ENCODE results near the gene LAIR2. TPM values are rescaled to one million over a fixed set of nuclear protein-coding genes. Genes with fewer than 3 reads are reported as not detected.
"Not testable (repeated sequence)": the region's sequence is repeated elsewhere in the genome, so short reads cannot be mapped to it uniquely, and the experiment has no call there.

Gene LAIR2
- total RNA-seq, 1 donor: 2.8 TPM

- peaks cover 54% of the 10 kb centered on the region for H3K27me3 ChIP-seq (ENCODE audit: insufficient read depth, low read length)
- peaks cover 22% of the 10 kb centered on the region for H3K4me1 ChIP-seq (ENCODE audit: insufficient read depth, low read length)
These were observed 26.9 kb upstream of the LAIR2 start for GRCh38 chr19:54475706-54476105.

GRCh38 chr19:54477650-54478049 is 25.0 kb upstream of the LAIR2 start:
- no peaks in the 10 kb centered on the region for H3K9me3 ChIP-seq (ENCODE audit: low read depth, low read length)
- H3K27me3 ChIP-seq (ENCODE audit: insufficient read depth, low read length): peaks cover 49% of the 10 kb centered on the region
- no peak overlapping the region for H3K4me3 ChIP-seq (ENCODE audit: low read length)
- H3K4me1 ChIP-seq (ENCODE audit: insufficient read depth, low read length): peaks cover 26% of the 10 kb centered on the region

More at GRCh38 chr19:54475706-54476105, 26.9 kb upstream of the LAIR2 start:
- H3K9me3 ChIP-seq (ENCODE audit: low read depth, low read length): no peaks in the 10 kb centered on the region
- no peak overlapping the region for H3K4me3 ChIP-seq (ENCODE audit: low read length)

GRCh38 chr19:54478677-54479266 is 23.9 kb upstream of the LAIR2 start:
- Histone ChIP-seq H3K4me3 (ENCODE audit: low read length) (no peak overlapping the region), H3K9me3 (ENCODE audit: low read depth, low read length) (no peaks in the 10 kb centered on the region), H3K27me3 (ENCODE audit: insufficient read depth, low read length) (peaks cover 45% of the 10 kb centered on the region), H3K4me1 (ENCODE audit: insufficient read depth, low read length) (peaks cover 30% of the 10 kb centered on the region)

DNA sequence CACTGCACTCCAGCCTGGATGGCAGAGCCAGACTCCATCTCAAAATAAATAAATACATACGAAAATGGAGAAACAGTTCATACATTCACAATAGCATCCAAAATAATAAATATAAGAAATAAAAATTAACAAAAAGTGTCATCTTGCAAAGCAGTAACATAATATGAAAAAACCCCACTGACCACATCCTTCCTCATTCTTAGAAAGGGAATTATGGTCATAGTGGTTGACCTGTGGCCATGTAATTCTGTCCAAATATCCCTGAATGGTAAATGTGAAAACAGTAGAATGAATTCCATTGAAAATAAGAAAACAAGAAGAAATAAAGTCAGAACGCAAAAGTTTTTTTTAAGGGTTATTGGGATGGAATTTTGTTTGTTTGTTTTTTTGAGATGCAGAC is 22.6 kb upstream of the LAIR2 start:
- peaks cover 30% of the 10 kb centered on the region for H3K4me1 ChIP-seq (ENCODE audit: insufficient read depth, low read length)
- H3K27me3 ChIP-seq (ENCODE audit: insufficient read depth, low read length): peaks cover 46% of the 10 kb centered on the region
- H3K4me3 ChIP-seq (ENCODE audit: low read length): no peak overlapping the region
- no peaks in the 10 kb centered on the region for H3K9me3 ChIP-seq (ENCODE audit: low read depth, low read length)

DNA sequence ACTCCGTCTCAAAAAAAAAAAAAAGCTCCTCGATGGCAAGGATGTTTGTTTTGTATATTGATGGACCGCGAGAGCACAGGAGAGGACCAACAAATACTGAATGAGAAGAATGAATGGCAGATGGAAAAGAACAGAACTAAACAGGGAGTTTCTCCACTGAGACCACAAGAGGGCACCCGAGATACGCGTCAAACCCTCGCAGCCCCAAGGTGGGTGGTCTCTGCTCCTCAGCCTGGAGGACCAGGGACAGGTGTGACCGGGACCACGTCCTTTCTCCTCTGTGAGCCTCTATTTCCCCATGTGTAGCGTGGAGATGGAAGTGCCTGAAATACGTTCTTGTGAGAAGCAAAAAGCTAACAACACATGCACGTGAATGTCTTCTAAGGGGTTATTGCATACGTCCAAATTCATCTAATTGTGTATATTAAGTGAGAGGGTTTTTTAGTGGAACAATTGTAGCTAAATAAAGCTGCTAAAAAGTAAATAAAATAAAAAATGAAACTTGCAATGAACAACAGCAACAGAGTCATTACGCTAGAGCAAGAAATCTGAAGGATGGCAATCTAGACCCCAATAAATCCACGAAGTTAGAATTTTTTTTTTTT is 21.2 kb upstream of the LAIR2 start:
- H3K9me3 ChIP-seq (ENCODE audit: low read depth, low read length): no peaks in the 10 kb centered on the region
- H3K27me3 ChIP-seq (ENCODE audit: insufficient read depth, low read length): peaks cover 56% of the 10 kb centered on the region
- peaks cover 30% of the 10 kb centered on the region for H3K4me1 ChIP-seq (ENCODE audit: insufficient read depth, low read length)

GRCh38 chr19:54482889-54483288 is 19.7 kb upstream of the LAIR2 start:
- Histone ChIP-seq H3K4me3 (ENCODE audit: low read length) (no peak overlapping the region), H3K9me3 (ENCODE audit: low read depth, low read length) (no peaks in the 10 kb centered on the region), H3K4me1 (ENCODE audit: insufficient read depth, low read length) (peaks cover 30% of the 10 kb centered on the region), H3K27me3 (ENCODE audit: insufficient read depth, low read length) (peaks cover 44% of the 10 kb centered on the region)

More for the DNA sequence above, 21.2 kb upstream of the LAIR2 start:
- H3K4me3 ChIP-seq (ENCODE audit: low read length): no peak overlapping the region

DNA sequence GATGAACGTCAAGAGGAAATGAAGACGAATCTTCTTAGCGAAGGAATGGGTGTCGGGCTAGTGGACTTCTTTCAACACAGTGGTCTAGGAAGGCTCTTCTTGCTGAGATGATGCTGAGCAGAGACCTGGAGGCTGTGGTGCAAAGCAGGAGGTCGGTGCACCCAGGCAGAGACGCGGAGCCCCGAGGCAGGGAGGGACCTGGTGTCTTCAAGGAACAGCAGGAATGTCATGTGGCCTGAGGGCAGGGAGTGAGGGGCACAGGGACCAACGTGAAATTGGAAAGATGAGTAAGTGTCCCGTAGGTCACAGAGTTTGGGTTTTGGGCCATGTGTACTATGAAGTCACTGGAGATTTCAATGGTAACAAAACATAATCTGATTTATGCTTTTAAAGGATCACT is 18.2 kb upstream of the LAIR2 start:
- Histone ChIP-seq H3K9me3 (ENCODE audit: low read depth, low read length) (no peaks in the 10 kb centered on the region), H3K4me3 (ENCODE audit: low read length) (no peak overlapping the region), H3K4me1 (ENCODE audit: insufficient read depth, low read length) (peaks cover 30% of the 10 kb centered on the region), H3K27me3 (ENCODE audit: insufficient read depth, low read length) (peaks cover 40% of the 10 kb centered on the region)

DNA sequence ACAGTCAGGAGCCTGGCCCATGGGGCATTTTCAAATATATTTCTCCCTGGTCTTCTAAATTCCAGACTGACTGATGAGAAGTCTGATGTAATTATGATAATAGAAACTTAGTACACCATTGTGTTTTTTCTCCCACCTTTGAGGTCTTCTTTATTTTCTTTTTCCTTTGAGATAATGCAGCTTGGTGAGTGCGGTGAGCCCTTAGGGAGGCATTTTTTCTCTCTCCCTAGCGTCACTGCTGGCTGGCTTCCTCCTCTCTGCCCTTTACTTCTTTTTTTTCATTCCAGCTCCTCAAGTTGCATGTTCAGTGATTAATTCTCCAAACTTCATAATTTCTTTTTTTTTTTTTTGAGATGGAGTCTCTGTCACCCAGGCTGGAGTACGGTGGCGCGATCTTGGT is 16.8 kb upstream of the LAIR2 start:
- Histone ChIP-seq H3K27me3 (ENCODE audit: insufficient read depth, low read length) (peaks cover 51% of the 10 kb centered on the region), H3K4me3 (ENCODE audit: low read length) (no peak overlapping the region), H3K4me1 (ENCODE audit: insufficient read depth, low read length) (peaks cover 17% of the 10 kb centered on the region), H3K9me3 (ENCODE audit: low read depth, low read length) (no peaks in the 10 kb centered on the region)

DNA sequence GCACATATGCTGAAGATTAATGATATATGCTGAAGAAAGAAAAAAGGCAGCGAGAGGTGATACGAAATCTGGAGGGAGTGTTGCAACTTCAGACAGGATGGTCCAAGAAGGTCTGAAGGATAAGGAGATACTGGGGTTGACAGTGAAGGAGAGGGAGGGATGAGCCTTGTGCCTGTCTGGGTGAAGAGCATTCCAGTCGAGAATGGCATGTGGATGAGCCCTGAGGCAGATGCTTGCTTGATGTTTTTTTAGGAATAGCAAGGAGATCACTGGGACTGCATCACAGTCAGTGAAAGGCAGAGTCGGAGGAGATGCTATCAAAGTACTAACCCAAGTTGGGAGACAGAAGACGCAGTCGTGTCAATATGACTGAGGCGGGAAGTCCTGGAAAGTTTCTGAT is 13.3 kb upstream of the LAIR2 start:
- no peak overlapping the region for H3K4me3 ChIP-seq (ENCODE audit: low read length)
- H3K27me3 ChIP-seq (ENCODE audit: insufficient read depth, low read length): peaks cover 50% of the 10 kb centered on the region
- no peaks in the 10 kb centered on the region for H3K4me1 ChIP-seq (ENCODE audit: insufficient read depth, low read length)
- no peaks in the 10 kb centered on the region for H3K9me3 ChIP-seq (ENCODE audit: low read depth, low read length)

DNA sequence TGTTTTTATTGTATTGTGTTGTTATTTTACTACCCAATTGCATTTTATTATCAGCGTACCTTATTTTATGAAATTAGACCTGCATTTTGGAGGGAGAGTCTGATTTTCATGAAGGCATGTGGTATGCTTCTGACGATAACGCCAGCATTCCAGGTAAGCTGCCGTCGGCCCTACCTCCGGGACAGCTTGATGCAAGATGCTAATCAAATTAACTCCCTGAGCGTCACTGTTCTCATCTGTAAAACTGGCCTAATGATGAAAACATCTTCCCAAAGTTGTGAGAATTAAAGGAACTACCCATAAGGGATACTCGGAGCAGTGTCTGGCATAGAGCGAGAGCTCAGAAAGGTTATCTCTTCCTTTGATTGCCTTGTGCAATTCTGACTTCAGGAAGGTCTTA is 12.9 kb upstream of the LAIR2 start:
- Histone ChIP-seq H3K4me3 (ENCODE audit: low read length) (no peak overlapping the region), H3K9me3 (ENCODE audit: low read depth, low read length) (no peaks in the 10 kb centered on the region), H3K27me3 (ENCODE audit: insufficient read depth, low read length) (peaks cover 46% of the 10 kb centered on the region), H3K4me1 (ENCODE audit: insufficient read depth, low read length) (no peaks in the 10 kb centered on the region)

DNA sequence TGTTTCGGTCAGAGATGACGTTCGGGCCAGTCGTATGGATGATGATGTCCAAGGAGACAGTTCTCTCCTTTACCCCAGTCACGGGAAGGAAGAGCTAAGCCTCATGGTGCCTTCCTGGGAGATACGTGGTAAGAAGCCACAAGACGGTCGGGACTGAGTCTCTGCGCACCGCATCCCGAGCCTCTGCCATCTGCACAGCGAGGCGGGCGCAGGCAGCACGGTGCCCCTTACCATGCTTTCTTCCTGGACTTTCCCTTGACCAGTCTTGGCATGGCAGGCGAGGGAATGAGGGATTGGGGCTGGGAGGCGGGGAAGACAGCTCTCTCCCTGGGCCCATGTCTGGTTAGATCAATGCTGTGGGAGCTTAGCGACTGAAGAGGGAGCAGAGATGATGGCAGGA is 10.1 kb upstream of the LAIR2 start:
- H3K4me1 ChIP-seq (ENCODE audit: insufficient read depth, low read length): no peaks in the 10 kb centered on the region
- H3K9me3 ChIP-seq (ENCODE audit: low read depth, low read length): no peaks in the 10 kb centered on the region
- peaks cover 50% of the 10 kb centered on the region for H3K27me3 ChIP-seq (ENCODE audit: insufficient read depth, low read length)
- H3K4me3 ChIP-seq (ENCODE audit: low read length): no peak overlapping the region

DNA sequence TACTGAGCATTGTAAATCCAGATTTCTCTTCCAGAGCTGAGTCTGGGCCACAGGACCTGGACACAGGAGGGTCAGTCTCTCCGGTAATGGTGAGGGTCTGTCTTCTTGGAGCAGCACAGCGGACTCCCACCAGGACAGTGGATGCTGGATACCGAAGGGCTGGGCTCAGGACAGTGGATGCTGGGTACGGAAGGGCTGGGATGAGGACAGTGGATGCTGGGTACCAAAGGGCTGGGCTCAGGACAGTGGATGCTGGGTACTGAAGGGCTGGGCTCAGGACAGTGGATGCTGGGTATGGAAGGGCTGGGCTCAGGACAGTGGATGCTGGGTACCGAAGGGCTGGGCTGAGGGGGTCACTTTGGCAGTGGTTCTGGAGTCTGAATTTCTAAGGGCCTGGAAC is 9.6 kb upstream of the LAIR2 start:
- H3K4me3 ChIP-seq (ENCODE audit: low read length); H3K4me1 ChIP-seq (ENCODE audit: insufficient read depth, low read length); H3K9me3 ChIP-seq (ENCODE audit: low read depth, low read length): not testable (repeated sequence)
- peaks cover 50% of the 10 kb centered on the region for H3K27me3 ChIP-seq (ENCODE audit: insufficient read depth, low read length)

DNA sequence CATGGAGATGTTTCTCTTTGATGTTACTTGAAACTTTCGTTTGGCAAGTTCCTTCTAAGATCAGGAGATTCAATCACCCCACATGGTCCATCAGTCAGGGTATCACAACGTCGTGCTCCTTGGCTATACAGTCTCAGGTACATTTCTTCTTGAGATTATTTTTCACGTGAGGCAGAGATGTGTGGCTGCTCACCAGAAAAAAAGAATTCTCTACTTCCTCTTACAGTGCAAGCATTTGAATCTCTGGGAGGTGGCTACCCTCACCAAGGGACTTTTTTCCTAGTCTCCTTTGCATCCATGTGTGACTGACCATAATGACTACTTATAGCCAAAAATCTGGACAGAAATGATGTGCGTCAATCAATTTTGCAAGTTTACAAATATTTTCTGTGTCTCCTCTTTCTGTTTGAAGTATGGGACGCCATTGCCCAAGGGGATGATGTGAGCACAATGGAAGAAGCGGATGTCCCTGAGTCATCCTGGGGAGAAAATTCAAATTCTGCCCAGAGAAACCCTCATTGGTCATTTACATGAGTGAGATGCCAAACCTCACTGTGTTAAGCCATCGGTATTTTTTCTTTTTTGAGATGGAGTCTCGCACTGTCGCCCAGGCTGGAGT is 8.6 kb upstream of the LAIR2 start:
- Histone ChIP-seq H3K27me3 (ENCODE audit: insufficient read depth, low read length) (peaks cover 43% of the 10 kb centered on the region), H3K9me3 (ENCODE audit: low read depth, low read length) (no peaks in the 10 kb centered on the region), H3K4me3 (ENCODE audit: low read length) (no peak overlapping the region), H3K4me1 (ENCODE audit: insufficient read depth, low read length) (no peaks in the 10 kb centered on the region)

GRCh38 chr19:54495284-54495683 is 7.3 kb upstream of the LAIR2 start:
- not testable (repeated sequence) for H3K4me3 ChIP-seq (ENCODE audit: low read length); H3K9me3 ChIP-seq (ENCODE audit: low read depth, low read length); H3K4me1 ChIP-seq (ENCODE audit: insufficient read depth, low read length)
- H3K27me3 ChIP-seq (ENCODE audit: insufficient read depth, low read length): peaks cover 31% of the 10 kb centered on the region

GRCh38 chr19:54497747-54498450 is 4.7 kb upstream of the LAIR2 start:
- not testable (repeated sequence) for H3K4me3 ChIP-seq (ENCODE audit: low read length); H3K9me3 ChIP-seq (ENCODE audit: low read depth, low read length); H3K4me1 ChIP-seq (ENCODE audit: insufficient read depth, low read length)
- peaks cover 26% of the 10 kb centered on the region for H3K27me3 ChIP-seq (ENCODE audit: insufficient read depth, low read length)

Measured in mononuclear cell (primary cell).